Muscle layer of duodenum (tissue), 2 donors: ENCODE measurements around the gene DAP3.
"Not testable (repeated sequence)": the region's sequence is repeated elsewhere in the genome, so short reads cannot be mapped to it uniquely, and the experiment has no call there.

Experiments used
- H3K27ac ChIP-seq: one replicate; pipeline ENCODE4 v1.7.0; 2013; ENCODE audit warnings: mild to moderate bottlenecking, low read length
- H3K27me3 ChIP-seq: one replicate; pipeline ENCODE4 v1.7.0; 2013; ENCODE audit warnings: low read depth, mild to moderate bottlenecking, control low read depth, low read length
- H3K36me3 ChIP-seq, 2 donors: one replicate each; pipeline ENCODE4 v1.7.0; 2013; ENCODE audit warnings: low read length in 2 of 2, control low read depth in 1 of 2, mild to moderate bottlenecking in 1 of 2; ENCODE audit not compliant: insufficient read depth in 2 of 2, control insufficient read depth in 1 of 2
- H3K4me1 ChIP-seq, 2 donors: one replicate each; pipeline ENCODE4 v1.7.0; 2013; ENCODE audit warnings: low read length in 2 of 2, mild to moderate bottlenecking in 2 of 2, control low read depth in 1 of 2, moderate library complexity in 1 of 2; ENCODE audit not compliant: insufficient read depth in 2 of 2, control insufficient read depth in 1 of 2
- H3K4me3 ChIP-seq, 2 donors: one replicate each; pipeline ENCODE4 v1.7.0; 2013; ENCODE audit warnings: low read length in 2 of 2, low read depth in 1 of 2, mild to moderate bottlenecking in 1 of 2
- H3K9me3 ChIP-seq, 2 donors: one replicate each; pipeline ENCODE4 v1.7.0; 2013; ENCODE audit warnings: low read length in 2 of 2, control low read depth in 1 of 2, mild to moderate bottlenecking in 1 of 2; ENCODE audit not compliant: control insufficient read depth in 1 of 2
- donor health status: healthy.

DAP3 gene

GRCh38 chr1:155689081-155689607 is at the start of gene DAP3:
Gene DAP3 (plus strand): TSS chr1:155689091. CDS start chr1:155709780, 20,689 bp downstream.
- not testable (repeated sequence) for H3K27me3 ChIP-seq, H3K9me3 ChIP-seq, H3K36me3 ChIP-seq
- Histone ChIP-seq H3K4me1 (peaks cover 0 to 29% of the 10 kb centered on the region in 2 donors), H3K4me3 (peak within 1 kb of the TSS; percentile 79 to 91), H3K27ac (peak within 1 kb of the TSS; percentile 84)

GRCh38 chr1:155640367-155640766 is 48.5 kb upstream of the DAP3 start:
- Histone ChIP-seq H3K27ac (no peak overlapping the region), H3K27me3 (no peaks in the 10 kb centered on the region), H3K9me3 (peaks cover 0 to 3% of the 10 kb centered on the region in 2 donors), H3K4me1 (peaks cover 0 to 6% of the 10 kb centered on the region in 2 donors), H3K36me3 (no peaks in the 10 kb centered on the region), H3K4me3 (no peak overlapping the region)

- H3K27ac ChIP-seq, H3K4me1 ChIP-seq, H3K9me3 ChIP-seq, H3K27me3 ChIP-seq, H3K4me3 ChIP-seq, H3K36me3 ChIP-seq: not testable (repeated sequence)
These were observed 46.2 kb upstream of the DAP3 start for GRCh38 chr1:155642559-155643180.

DNA sequence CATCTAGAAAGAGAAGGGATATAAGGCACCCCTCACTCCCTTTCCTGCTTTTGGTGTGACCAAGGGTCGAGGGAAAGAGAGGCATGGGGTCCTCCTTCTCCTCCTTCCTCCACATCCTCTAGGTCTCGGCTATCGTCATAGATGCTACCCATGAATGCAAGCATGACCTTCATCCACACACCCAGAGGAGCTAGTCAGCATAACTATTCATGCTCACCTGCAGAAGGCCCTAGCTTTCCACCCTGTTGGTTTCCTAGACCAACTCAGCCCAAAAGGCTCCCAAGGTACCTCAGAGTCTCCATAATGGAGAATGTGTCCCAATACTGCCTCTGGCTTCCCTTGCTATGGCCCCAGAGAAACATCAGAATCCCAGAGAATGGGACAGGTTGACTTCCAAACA is 45.7 kb upstream of the DAP3 start:
- Histone ChIP-seq H3K4me1 (peaks cover 0 to 6% of the 10 kb centered on the region in 2 donors), H3K4me3 (no peak overlapping the region), H3K36me3 (no peaks in the 10 kb centered on the region), H3K27me3 (no peaks in the 10 kb centered on the region), H3K9me3 (peaks cover 0 to 3% of the 10 kb centered on the region in 2 donors), H3K27ac (no peak overlapping the region)

GRCh38 chr1:155645034-155645598 is 43.8 kb upstream of the DAP3 start:
- Histone ChIP-seq H3K4me3 (no peak overlapping the region), H3K27me3 (no peaks in the 10 kb centered on the region), H3K27ac (no peak overlapping the region), H3K36me3 (no peaks in the 10 kb centered on the region), H3K4me1 (peaks cover 0 to 6% of the 10 kb centered on the region in 2 donors), H3K9me3 (peaks cover 0 to 3% of the 10 kb centered on the region in 2 donors)

- H3K4me3 ChIP-seq: no peak overlapping the region
- peaks cover 0 to 3% of the 10 kb centered on the region in 2 donors for H3K9me3 ChIP-seq
- H3K36me3 ChIP-seq: no peaks in the 10 kb centered on the region
- no peaks in the 10 kb centered on the region for H3K27me3 ChIP-seq
- no peak overlapping the region for H3K27ac ChIP-seq
- H3K4me1 ChIP-seq: peaks cover 0 to 8% of the 10 kb centered on the region in 2 donors
These were observed 43.2 kb upstream of the DAP3 start for GRCh38 chr1:155645648-155646047.

- H3K27ac ChIP-seq: no peak overlapping the region
- peaks cover 0 to 3% of the 10 kb centered on the region in 2 donors for H3K9me3 ChIP-seq
- H3K27me3 ChIP-seq: no peaks in the 10 kb centered on the region
- no peak overlapping the region for H3K4me3 ChIP-seq
- peaks cover 0 to 10% of the 10 kb centered on the region in 2 donors for H3K4me1 ChIP-seq
- no peaks in the 10 kb centered on the region for H3K36me3 ChIP-seq
These were observed 42.6 kb upstream of the DAP3 start for GRCh38 chr1:155646307-155646706.

- Histone ChIP-seq H3K4me3 (no peak overlapping the region), H3K27me3 (no peaks in the 10 kb centered on the region), H3K36me3 (no peaks in the 10 kb centered on the region), H3K27ac (no peak overlapping the region), H3K4me1 (peaks cover 6 to 10% of the 10 kb centered on the region in 2 donors), H3K9me3 (no peaks in the 10 kb centered on the region)
These were observed 40.4 kb upstream of the DAP3 start for GRCh38 chr1:155648207-155649147.

DNA sequence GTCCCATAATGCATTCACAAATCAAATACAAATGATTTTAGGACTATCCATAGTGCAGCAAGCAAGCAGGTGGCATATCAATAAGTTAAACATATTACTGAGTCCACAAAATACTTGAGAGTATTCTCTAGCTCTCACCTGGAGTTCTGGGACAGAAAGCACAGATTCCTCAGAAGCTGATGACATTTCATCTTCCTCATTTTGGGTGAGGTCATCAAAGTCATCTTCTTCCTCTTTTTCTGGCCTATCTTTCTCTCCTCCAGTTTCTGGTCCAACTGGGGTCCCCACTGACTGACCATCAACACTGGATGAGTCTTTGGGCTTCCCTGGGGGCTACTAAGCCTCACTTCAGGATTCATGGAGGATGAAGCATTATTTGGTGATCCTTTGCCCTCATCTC is 39.2 kb upstream of the DAP3 start:
- Histone ChIP-seq H3K27ac (no peak overlapping the region), H3K4me3 (no peak overlapping the region), H3K9me3 (no peaks in the 10 kb centered on the region), H3K4me1 (peaks cover 6 to 10% of the 10 kb centered on the region in 2 donors), H3K27me3 (no peaks in the 10 kb centered on the region), H3K36me3 (no peaks in the 10 kb centered on the region)

DNA sequence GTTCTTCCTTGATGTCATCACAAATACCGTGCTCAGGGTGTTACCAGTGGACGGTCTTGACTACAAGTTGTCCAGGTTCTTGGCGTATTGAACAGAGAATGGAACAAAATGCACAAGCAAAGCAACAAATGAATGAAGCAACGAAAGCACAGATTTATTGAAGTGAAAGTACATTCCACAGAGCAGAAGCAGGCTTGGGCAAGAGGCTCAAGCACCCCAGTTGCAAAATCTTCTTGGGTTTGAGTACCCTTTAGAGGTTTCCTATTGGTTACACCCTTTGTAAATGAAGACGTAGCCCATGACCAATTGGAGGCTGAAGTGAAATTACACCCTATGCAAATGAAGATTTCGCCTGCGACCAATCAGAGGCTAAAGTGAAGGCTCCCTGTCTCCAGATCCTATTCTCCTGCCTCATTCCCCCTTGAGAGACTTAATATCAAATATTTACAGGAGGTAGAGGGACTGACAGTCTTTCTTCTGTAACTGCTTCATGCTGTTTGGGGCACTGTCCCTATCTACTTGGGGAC is 38.6 kb upstream of the DAP3 start:
- no peaks in the 10 kb centered on the region for H3K27me3 ChIP-seq
- H3K36me3 ChIP-seq: no peaks in the 10 kb centered on the region
- no peak overlapping the region for H3K27ac ChIP-seq
- H3K4me3 ChIP-seq: no peak overlapping the region
- H3K9me3 ChIP-seq: no peaks in the 10 kb centered on the region
- peaks cover 5 to 6% of the 10 kb centered on the region in 2 donors for H3K4me1 ChIP-seq
